GM18498 (cell line): Measurements from ENCODE around the gene PER1.

Source experiments
- ATAC-seq: cut with Tn5 transposase; IDR thresholded peaks from one replicate; pipeline ENCODE4 v1.9.1; 2021; ENCODE audit warnings: mild to moderate bottlenecking, moderate library complexity; ENCODE audit not compliant: unreplicated experiment

The PER1 gene

DNA sequence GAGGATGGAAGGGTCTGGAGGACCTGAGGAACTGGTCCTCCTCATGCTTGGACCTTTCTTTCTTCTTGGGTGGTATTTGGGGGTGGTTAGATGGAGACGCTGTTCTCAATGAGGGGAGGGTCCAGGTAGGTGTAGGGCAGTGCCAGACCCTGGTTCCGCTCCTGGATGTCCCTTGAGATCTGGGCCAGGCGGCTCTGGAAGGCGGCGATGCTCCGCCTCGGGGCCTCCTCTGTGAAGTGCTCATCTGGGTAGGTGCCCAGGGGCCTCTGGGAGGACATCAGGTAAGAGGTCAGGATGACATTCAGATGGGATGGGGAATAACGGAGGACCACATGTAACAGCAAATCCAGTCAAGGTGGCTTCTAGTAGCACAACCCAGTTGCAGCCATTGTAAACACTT, 55.7 kb downstream of the PER1 start:
- ATAC-seq: no peak

DNA sequence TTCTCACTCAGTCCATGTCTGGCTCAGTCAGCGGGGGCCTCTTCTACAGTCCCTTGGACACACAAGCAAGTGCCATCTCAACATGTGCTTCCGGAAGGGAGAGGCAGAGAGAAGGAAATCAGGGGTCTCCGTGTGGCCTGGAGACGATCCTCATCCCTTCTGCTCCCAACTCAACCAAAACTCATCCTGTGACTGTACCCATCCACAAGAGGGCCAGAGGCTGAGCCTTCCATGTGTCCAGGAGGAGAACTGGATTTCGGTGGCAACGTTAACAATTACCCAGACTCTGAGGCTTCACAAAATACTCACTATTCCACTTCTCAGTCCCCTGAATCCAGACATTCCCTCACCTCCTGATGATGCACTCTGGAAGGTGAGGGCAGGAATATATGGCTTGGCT, 56.8 kb downstream of the PER1 start:
- ATAC-seq: no peak

DNA sequence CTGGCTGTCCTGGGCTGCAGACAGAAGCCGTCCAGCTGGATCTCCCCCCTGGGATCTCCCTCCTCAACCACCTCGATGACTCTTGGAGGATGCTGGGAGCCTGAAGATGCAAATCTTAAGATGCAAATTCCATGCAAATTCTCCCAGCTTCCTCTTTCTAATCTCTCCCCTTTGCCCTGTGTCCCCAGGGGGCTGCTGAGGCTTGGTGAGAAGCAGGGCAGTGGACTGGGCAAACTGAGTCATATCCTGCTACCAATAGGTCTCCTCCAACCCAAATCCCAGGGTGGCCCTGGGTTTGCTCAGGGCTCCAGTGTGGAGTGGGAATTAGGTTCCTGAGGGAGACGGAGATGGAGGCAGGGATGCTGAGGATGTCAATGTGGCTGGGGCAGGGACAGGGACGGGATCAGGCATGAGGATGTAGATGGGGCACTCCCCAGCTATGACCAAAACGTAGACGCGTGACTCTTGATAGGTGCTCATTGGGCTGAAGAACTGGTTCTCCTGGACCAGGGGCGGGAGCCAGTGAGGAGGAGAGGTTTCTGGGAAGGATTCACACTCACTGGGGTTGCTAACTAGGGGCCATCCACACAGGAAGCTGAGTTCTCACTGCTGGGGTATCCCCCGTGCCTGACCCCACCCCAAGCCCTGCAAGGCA, 61.0 kb downstream of the PER1 start:
- no peak for ATAC-seq
